T-cell (primary cell): ENCODE data around the gene TJP3. TPM values are rescaled to one million over a fixed set of nuclear protein-coding genes. Genes with fewer than 3 reads are reported as not detected.
A peak's percentile ranks its signal among the peaks of the same experiment; 100 is the strongest.

Experiments
- ATAC-seq, 4 experiments: fragments of 200-7000 bp in 3 of 4; fragments of 150-1000 bp in 1 of 4; cut with Tn5 transposase; replicated peaks in 1 of 4; 1 replicate in 3 of 4; 2 replicates in 1 of 4; pipeline ENCODE4 v1.10.0; 2021; ENCODE audit warnings: moderate library complexity in 3 of 4, mild to moderate bottlenecking in 2 of 4, moderate number of reproducible peaks in 1 of 4
- CTCF ChIA-PET, 2 donors: fragments of 300-600 bp; sonication (Branson Sonifier 250); formaldehyde crosslinking; loops; one replicate each; lab custom pipeline; 2022; ENCODE audit warnings: antibody characterized with exemption in 2 of 2; lab: Charles Lee
- POLR2A ChIA-PET, 2 donors: fragments of 300-600 bp; sonication (Branson Sonifier 250); formaldehyde crosslinking; loops; one replicate each; lab custom pipeline; 2022; ENCODE audit warnings: antibody characterized with exemption in 2 of 2; lab: Charles Lee
- DNase-seq, 35 experiments: peaks; one replicate each; pipeline versions ENCODE4 v3.0.0 to v3.0.0-alpha.2; 2013 to 2023
- H3K27ac ChIP-seq: one replicate; pipeline ENCODE4 v1.5.1; 2013; ENCODE audit warnings: low read length
- H3K27me3 ChIP-seq, 2 experiments: replicated peaks in 1 of 2; 1 replicate in 1 of 2; 2 replicates in 1 of 2; pipeline versions ENCODE4 v1.6.1 to v1.7.0; 2013; ENCODE audit warnings: low read length in 1 of 2, mixed read lengths in 1 of 2; ENCODE audit not compliant: control insufficient read depth in 2 of 2, insufficient read depth in 2 of 2; ENCODE audit errors: extremely low read depth in 1 of 2
- H3K36me3 ChIP-seq, 2 donors: 1 replicate in 1 of 2; 2 replicates in 1 of 2; pipeline versions ENCODE4 v1.6.1 to v1.7.0; 2013; ENCODE audit warnings: low read length in 1 of 2; ENCODE audit not compliant: control insufficient read depth in 2 of 2, insufficient read depth in 1 of 2; ENCODE audit errors: extremely low read depth in 1 of 2
- H3K4me1 ChIP-seq, 2 experiments: 1 replicate in 1 of 2; 2 replicates in 1 of 2; pipeline versions ENCODE4 v1.6.1 to v1.7.0; 2013; ENCODE audit warnings: low read length in 2 of 2, mixed read lengths in 1 of 2; ENCODE audit not compliant: insufficient read depth in 2 of 2, control insufficient read depth in 1 of 2; ENCODE audit errors: extremely low read depth in 1 of 2
- H3K4me3 ChIP-seq, 2 donors: 1 replicate in 1 of 2; 2 replicates in 1 of 2; pipeline versions ENCODE4 v1.5.1 to v1.7.0; 2013; ENCODE audit warnings: mild to moderate bottlenecking in 2 of 2, low read length in 1 of 2, moderate library complexity in 1 of 2; ENCODE audit not compliant: control insufficient read depth in 1 of 2; ENCODE audit errors: extremely low read depth in 1 of 2
- H3K9me3 ChIP-seq: 2 replicates; pipeline ENCODE4 v1.7.0; 2013
- H3K27ac Mint-ChIP-seq, 2 donors: one replicate each; pipeline ENCODE4 v1.8.0; 2020 to 2021; ENCODE audit warnings: mild to moderate bottlenecking in 2 of 2, mixed read lengths in 2 of 2
- H3K27me3 Mint-ChIP-seq, 2 donors: one replicate each; pipeline ENCODE4 v1.8.0; 2021 to 2022; ENCODE audit warnings: mixed read lengths in 2 of 2
- H3K36me3 Mint-ChIP-seq: one replicate; pipeline ENCODE4 v1.8.0; 2021; ENCODE audit warnings: mixed read lengths
- H3K4me1 Mint-ChIP-seq, 3 donors: one replicate each; pipeline ENCODE4 v1.8.0; 2020 to 2022; ENCODE audit warnings: mixed read lengths in 3 of 3, mild to moderate bottlenecking in 1 of 3
- H3K4me3 Mint-ChIP-seq, 3 donors: one replicate each; pipeline ENCODE4 v1.8.0; 2020 to 2022; ENCODE audit warnings: mild to moderate bottlenecking in 3 of 3, mixed read lengths in 3 of 3, moderate library complexity in 3 of 3
- H3K9me3 Mint-ChIP-seq, 3 donors: one replicate each; pipeline ENCODE4 v1.8.0; 2020 to 2022; ENCODE audit warnings: mixed read lengths in 3 of 3
- WGBS: methylation state at CpG from one replicate; pipeline ENCODE4 v1.1.5; 2013; ENCODE audit warnings: missing lambda C conversion rate; ENCODE audit not compliant: insufficient coverage; 5-methylcytosine and 5-hydroxymethylcytosine counted together
- total RNA-seq, 35 experiments: library from RNA in 6 of 35; stranded (reverse) in 6 of 35; fragments of 120-200 nt in 1 of 35; gene quantifications; one replicate each; pipeline versions ENCODE4 v1.2.1 to v1.2.4 and lab custom pipeline; 2013 to 2026

The TJP3 gene
- total RNA-seq, 5 donors from 2014 or later (not counting 1 experiment from before 2014, with no cell fraction given): 12.6 to 28.9 (median 19.4) TPM

- DNase-seq (no peak), ATAC-seq (no peak)
- Mint-ChIP-seq H3K36me3 (peaks cover 28% of the 10 kb centered on the region), H3K27ac (peak overlapping the region; percentile 82 to 94), H3K4me1 (peaks cover 15 to 25% (median 16%) of the 10 kb centered on the region in 3 donors), H3K27me3 (no peaks in the 10 kb centered on the region), H3K4me3 (peak overlapping the region in 1 of 3 donors; percentile 49), H3K9me3 (no peaks in the 10 kb centered on the region)
- CTCF ChIA-PET: interaction anchor here in 1 of 2 donors (1.0 kb wide), 1 partner anchor 24 kb away, joined by 3 read pairs; the partner anchor contains the start of gene MRPL54
- H3K27me3 ChIP-seq: peaks cover 0 to 11% of the 10 kb centered on the region in 2 experiments
- H3K4me3 ChIP-seq: no peak overlapping the region
- H3K9me3 ChIP-seq: no peaks in the 10 kb centered on the region
- peaks cover 2 to 19% of the 10 kb centered on the region in 2 experiments for H3K4me1 ChIP-seq
- WGBS: 95% methylated on average over 27 of the region's 32 CpGs
- H3K27ac ChIP-seq: peak overlapping the region; percentile 61
- H3K36me3 ChIP-seq: peaks cover 0 to 2% of the 10 kb centered on the region in 2 donors
- POLR2A ChIA-PET: no interaction called here
Measured at GRCh38 chr19:3738477-3739220, 30.5 kb downstream of the TJP3 start.

- H3K27me3 ChIP-seq: peaks cover 0 to 3% of the 10 kb centered on the region in 2 experiments
- H3K27ac Mint-ChIP-seq: no peak overlapping the region
- H3K4me1 ChIP-seq: peaks cover 2 to 19% of the 10 kb centered on the region in 2 experiments
- no peaks in the 10 kb centered on the region for H3K27me3 Mint-ChIP-seq
- H3K27ac ChIP-seq: no peak overlapping the region
- H3K4me3 ChIP-seq: no peak overlapping the region
- H3K9me3 ChIP-seq: no peaks in the 10 kb centered on the region
- no peaks in the 10 kb centered on the region for H3K9me3 Mint-ChIP-seq
- H3K36me3 Mint-ChIP-seq: peaks cover 31% of the 10 kb centered on the region
- H3K36me3 ChIP-seq: peaks cover 0 to 1% of the 10 kb centered on the region in 2 donors
- POLR2A ChIA-PET: no interaction called here
- no peak overlapping the region for H3K4me3 Mint-ChIP-seq
- peaks cover 15 to 25% (median 16%) of the 10 kb centered on the region in 3 donors for H3K4me1 Mint-ChIP-seq
- DNase-seq: no peak
- ATAC-seq: no peak
- WGBS: 98% methylated on average over 20 of the region's 24 CpGs
- CTCF ChIA-PET: no interaction called here
Measured at GRCh38 chr19:3740431-3740830, 32.2 kb downstream of the TJP3 start.

GRCh38 chr19:3743486-3743885 lies 35.3 kb downstream of the TJP3 start:
- ATAC-seq (no peak), DNase-seq (no peak)
- CTCF ChIA-PET: no interaction called here
- H3K9me3 ChIP-seq: no peaks in the 10 kb centered on the region
- H3K4me3 Mint-ChIP-seq: no peak overlapping the region
- no peaks in the 10 kb centered on the region for H3K27me3 Mint-ChIP-seq
- H3K36me3 Mint-ChIP-seq: peaks cover 8% of the 10 kb centered on the region
- no peak overlapping the region for H3K27ac ChIP-seq
- H3K4me3 ChIP-seq: no peak overlapping the region
- POLR2A ChIA-PET: interaction anchor here in 1 of 2 donors (0.5 kb wide), 1 partner anchor 20 kb away, joined by 3 read pairs; no protein-coding TSS in a partner anchor
- peaks cover 9 to 13% (median 10%) of the 10 kb centered on the region in 3 donors for H3K4me1 Mint-ChIP-seq
- no CpG with 5 or more reads among the region's 2 CpGs for WGBS
- no peaks in the 10 kb centered on the region for H3K36me3 ChIP-seq
- no peaks in the 10 kb centered on the region for H3K9me3 Mint-ChIP-seq
- H3K27ac Mint-ChIP-seq: no peak overlapping the region
- H3K27me3 ChIP-seq: peaks cover 0 to under 1% of the 10 kb centered on the region in 2 experiments
- H3K4me1 ChIP-seq: peaks cover 2 to 17% of the 10 kb centered on the region in 2 experiments

GRCh38 chr19:3745363-3746045 lies 37.3 kb downstream of the TJP3 start:
- POLR2A ChIA-PET: no interaction called here
- no peak overlapping the region for H3K27ac ChIP-seq
- no peak for ATAC-seq

GRCh38 chr19:3746371-3747056 lies 38.3 kb downstream of the TJP3 start:
- no peaks in the 10 kb centered on the region for H3K4me1 Mint-ChIP-seq
- CTCF ChIA-PET: interaction anchor here in 1 of 2 donors (0.6 kb wide), 1 partner anchor 443 kb away, joined by 4 read pairs; no protein-coding TSS in a partner anchor
- Histone ChIP-seq H3K4me1 (no peaks in the 10 kb centered on the region), H3K27ac (no peak overlapping the region), H3K27me3 (no peaks in the 10 kb centered on the region), H3K36me3 (peaks cover 6 to 20% of the 10 kb centered on the region in 2 donors), H3K4me3 (no peak overlapping the region), H3K9me3 (no peaks in the 10 kb centered on the region)
- POLR2A ChIA-PET: no interaction called here
- WGBS: 84% methylated on average over 22 of the region's 31 CpGs
- H3K27ac Mint-ChIP-seq: no peak overlapping the region
- no peaks in the 10 kb centered on the region for H3K27me3 Mint-ChIP-seq
- peaks cover 19% of the 10 kb centered on the region for H3K36me3 Mint-ChIP-seq
- H3K4me3 Mint-ChIP-seq: no peak overlapping the region
- DNase-seq (no peak), ATAC-seq (no peak)
- no peaks in the 10 kb centered on the region for H3K9me3 Mint-ChIP-seq

More at GRCh38 chr19:3745363-3746045, 37.3 kb downstream of the TJP3 start:
- 69% methylated on average over 3 of the region's 8 CpGs for WGBS
- Mint-ChIP-seq H3K27me3 (no peaks in the 10 kb centered on the region), H3K36me3 (peaks cover 15% of the 10 kb centered on the region), H3K4me1 (no peaks in the 10 kb centered on the region), H3K4me3 (no peak overlapping the region), H3K27ac (no peak overlapping the region), H3K9me3 (no peaks in the 10 kb centered on the region)
- DNase-seq: no peak
- Histone ChIP-seq H3K4me3 (no peak overlapping the region), H3K27me3 (no peaks in the 10 kb centered on the region), H3K36me3 (peaks cover 6 to 10% of the 10 kb centered on the region in 2 donors), H3K9me3 (no peaks in the 10 kb centered on the region), H3K4me1 (no peaks in the 10 kb centered on the region)
- CTCF ChIA-PET: no interaction called here

- Histone ChIP-seq H3K4me1 (no peaks in the 10 kb centered on the region), H3K4me3 (no peak overlapping the region), H3K9me3 (no peaks in the 10 kb centered on the region), H3K36me3 (peaks cover 6 to 35% of the 10 kb centered on the region in 2 donors), H3K27ac (no peak overlapping the region), H3K27me3 (no peaks in the 10 kb centered on the region)
- H3K36me3 Mint-ChIP-seq: peaks cover 18% of the 10 kb centered on the region
- DNase-seq (no peak), ATAC-seq (no peak)
- no peaks in the 10 kb centered on the region for H3K9me3 Mint-ChIP-seq
- POLR2A ChIA-PET: no interaction called here
- no peak overlapping the region for H3K27ac Mint-ChIP-seq
- no peaks in the 10 kb centered on the region for H3K27me3 Mint-ChIP-seq
- CTCF ChIA-PET: no interaction called here
- H3K4me1 Mint-ChIP-seq: no peaks in the 10 kb centered on the region
- H3K4me3 Mint-ChIP-seq: no peak overlapping the region
- no CpG with 5 or more reads among the region's 8 CpGs for WGBS
Measured at GRCh38 chr19:3748965-3749364, 40.8 kb downstream of the TJP3 start.
